OCI-LY1 (cell line): ENCODE data around the gene ITFG1.

Experiments
- H2AFZ ChIP-seq: fragments of 200-600 bp; sonication (generic), shearing (Covaris generic); 2 replicates; pipeline ENCODE4 v1.6.0; 2014; ENCODE audit warnings: antibody characterized with exemption, mild to moderate bottlenecking, low read length
- H3F3A ChIP-seq: fragments of 200-600 bp; sonication (generic), shearing (Covaris generic); 2 replicates; pipeline ENCODE4 v1.6.0; 2014; ENCODE audit warnings: mild to moderate bottlenecking, antibody characterized with exemption, low read length, moderate library complexity; ENCODE audit not compliant: insufficient read depth
- H3K27ac ChIP-seq: fragments of 200-600 bp; sonication (generic); 2 replicates; pipeline ENCODE4 v1.5.1; 2014; ENCODE audit warnings: low read length, mixed run types, mild to moderate bottlenecking, low read depth; ENCODE audit not compliant: poor library complexity, severe bottlenecking
- H3K27me3 ChIP-seq: fragments of 200-600 bp; sonication (generic); 2 replicates; pipeline ENCODE4 v1.6.0; 2014; ENCODE audit warnings: antibody characterized with exemption, mild to moderate bottlenecking, low read length, moderate library complexity; ENCODE audit not compliant: insufficient read depth
- H3K36me3 ChIP-seq: fragments of 200-600 bp; sonication (generic); 2 replicates; pipeline ENCODE4 v1.6.1; 2014; ENCODE audit warnings: mild to moderate bottlenecking, antibody characterized with exemption, low read length, moderate library complexity, mixed read lengths; ENCODE audit not compliant: insufficient read depth
- H3K4me1 ChIP-seq: fragments of 200-600 bp; sonication (generic); 2 replicates; pipeline ENCODE4 v1.5.1; 2014; ENCODE audit warnings: mild to moderate bottlenecking, low read length, moderate library complexity; ENCODE audit not compliant: insufficient read depth, severe bottlenecking
- H3K4me2 ChIP-seq: fragments of 200-600 bp; sonication (generic), shearing (Covaris generic); 2 replicates; pipeline ENCODE4 v1.6.1; 2014; ENCODE audit warnings: low read length
- H3K4me3 ChIP-seq: fragments of 200-600 bp; sonication (generic); 2 replicates; pipeline ENCODE4 v1.5.1; 2014; ENCODE audit warnings: low read length, low read depth, mild to moderate bottlenecking, mixed read lengths; ENCODE audit not compliant: poor library complexity, severe bottlenecking
- H3K79me2 ChIP-seq: fragments of 200-600 bp; shearing (Covaris generic); 2 replicates; pipeline ENCODE4 v1.6.1; 2016; ENCODE audit warnings: mixed run types, low read length, mixed read lengths; ENCODE audit not compliant: insufficient read depth
- H3K9ac ChIP-seq: fragments of 200-600 bp; sonication (generic), shearing (Covaris generic); 2 replicates; pipeline ENCODE4 v1.6.1; 2014; ENCODE audit warnings: mild to moderate bottlenecking, low read length, mixed read lengths
- H3K9me2 ChIP-seq: fragments of 200-600 bp; sonication (generic), shearing (Covaris generic); 2 replicates; pipeline ENCODE4 v1.6.1; 2014; ENCODE audit warnings: low read depth, mild to moderate bottlenecking, low read length, mixed read lengths
- H3K9me3 ChIP-seq: fragments of 200-600 bp; shearing (Covaris generic); 2 replicates; pipeline ENCODE4 v1.6.1; 2014; ENCODE audit warnings: low read length, mixed read lengths
- H4K20me1 ChIP-seq: fragments of 200-600 bp; sonication (generic), shearing (Covaris generic); 2 replicates; pipeline ENCODE4 v1.6.0; 2016; ENCODE audit warnings: mild to moderate bottlenecking, low read length; ENCODE audit not compliant: insufficient read depth
- CTCF ChIP-seq: fragments of 200-600 bp; sonication (generic), shearing (Covaris generic); IDR thresholded peaks from 2 replicates; pipeline ENCODE4 v1.5.1; 2017; ENCODE audit warnings: mild to moderate bottlenecking, antibody characterized with exemption, low read length, moderate library complexity, mixed read lengths
- EZH2 ChIP-seq: fragments of 200-600 bp; sonication (generic), shearing (Covaris generic); IDR thresholded peaks from 2 replicates; pipeline ENCODE4 v1.8.0; 2017; ENCODE audit warnings: borderline replicate concordance, mixed run types, mild to moderate bottlenecking, antibody characterized with exemption, low read length, moderate library complexity, mixed read lengths

The ITFG1 gene

GRCh38 chr16:47465919-47466630 lies 5.2 kb upstream of the ITFG1 start:
- TF ChIP-seq EZH2 (no peak), CTCF (no peak)
- peak overlapping the region; percentile 88 for H3K4me2 ChIP-seq

DNA sequence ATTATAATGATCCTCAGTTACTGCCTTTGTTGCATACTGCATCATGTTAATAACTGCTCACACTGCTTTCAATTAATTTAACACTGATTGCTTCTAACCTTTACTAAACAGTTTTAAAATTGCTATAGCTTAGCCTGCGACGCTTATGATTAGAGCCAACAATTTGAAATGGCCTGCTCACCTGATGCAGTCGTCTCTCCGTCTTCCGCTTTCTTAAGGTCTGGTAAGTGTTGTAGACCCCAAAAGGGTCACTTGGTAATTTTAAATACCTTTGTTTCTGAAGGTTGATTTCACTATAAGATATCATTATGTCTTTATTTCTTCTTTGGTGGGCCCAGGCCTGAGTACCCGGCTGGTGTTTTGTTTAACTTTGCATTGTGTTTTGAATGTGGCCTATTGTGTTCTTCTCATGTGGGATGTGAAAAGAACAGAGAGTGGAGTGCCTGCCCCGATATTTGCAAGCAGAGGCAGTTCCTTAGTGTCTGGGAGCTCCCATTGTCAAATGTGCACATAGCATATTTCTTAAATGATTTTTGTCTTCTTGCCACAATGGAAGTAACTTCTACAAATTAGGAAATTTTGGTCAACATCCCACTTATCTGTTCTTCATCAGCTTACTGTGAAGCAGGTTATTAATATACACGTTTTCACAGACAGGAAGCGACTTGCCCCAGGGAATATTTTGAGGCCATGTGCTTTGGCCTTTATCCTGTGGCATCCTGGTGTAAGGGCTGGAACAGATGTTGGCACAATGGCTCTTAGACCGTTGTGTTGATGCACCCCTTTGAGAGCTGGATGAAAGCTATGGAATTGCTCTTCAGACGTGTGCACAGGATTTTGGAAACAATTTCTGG lies 3.1 kb upstream of the ITFG1 start:
- Histone ChIP-seq H3K9me2 (no peaks in the 10 kb centered on the region), H3K4me2 (peak overlapping the region; percentile 88), H3K79me2 (peaks cover 50% of the 10 kb centered on the region), H3K27ac (peak overlapping the region; percentile 96), H3K4me3 (peak overlapping the region; percentile 73), H3K4me1 (peaks cover 67% of the 10 kb centered on the region), H4K20me1 (no peaks in the 10 kb centered on the region), H3K9me3 (no peaks in the 10 kb centered on the region), H3K9ac (peak overlapping the region; percentile 75), H3K36me3 (peaks cover 12% of the 10 kb centered on the region; the same call in 1 of the 2 replicates), H2AFZ (no peak overlapping the region), H3K27me3 (no peaks in the 10 kb centered on the region), H3F3A (peaks cover 6% of the 10 kb centered on the region; the same call in 1 of the 2 replicates)
- no peak for TF ChIP-seq CTCF
- TF ChIP-seq EZH2, result no peak

More at GRCh38 chr16:47465919-47466630, 5.2 kb upstream of the ITFG1 start:
- no peaks in the 10 kb centered on the region for H3K9me2 ChIP-seq
- H3K9me3 ChIP-seq, result no peaks in the 10 kb centered on the region
- H2AFZ ChIP-seq, result no peak overlapping the region
- peaks cover 52% of the 10 kb centered on the region for H3K4me1 ChIP-seq
- H3K9ac ChIP-seq, result no peak overlapping the region; the same call in 1 of the 2 replicates
- no peaks in the 10 kb centered on the region for H3K27me3 ChIP-seq
- no peaks in the 10 kb centered on the region for H4K20me1 ChIP-seq
- peaks cover 6% of the 10 kb centered on the region; the same call in 1 of the 2 replicates for H3F3A ChIP-seq
- H3K4me3 ChIP-seq, result peak overlapping the region; percentile 73
- H3K79me2 ChIP-seq, result peaks cover 33% of the 10 kb centered on the region
- peak overlapping the region; percentile 96 for H3K27ac ChIP-seq
- H3K36me3 ChIP-seq, result peaks cover 5% of the 10 kb centered on the region; the same call in 1 of the 2 replicates

DNA sequence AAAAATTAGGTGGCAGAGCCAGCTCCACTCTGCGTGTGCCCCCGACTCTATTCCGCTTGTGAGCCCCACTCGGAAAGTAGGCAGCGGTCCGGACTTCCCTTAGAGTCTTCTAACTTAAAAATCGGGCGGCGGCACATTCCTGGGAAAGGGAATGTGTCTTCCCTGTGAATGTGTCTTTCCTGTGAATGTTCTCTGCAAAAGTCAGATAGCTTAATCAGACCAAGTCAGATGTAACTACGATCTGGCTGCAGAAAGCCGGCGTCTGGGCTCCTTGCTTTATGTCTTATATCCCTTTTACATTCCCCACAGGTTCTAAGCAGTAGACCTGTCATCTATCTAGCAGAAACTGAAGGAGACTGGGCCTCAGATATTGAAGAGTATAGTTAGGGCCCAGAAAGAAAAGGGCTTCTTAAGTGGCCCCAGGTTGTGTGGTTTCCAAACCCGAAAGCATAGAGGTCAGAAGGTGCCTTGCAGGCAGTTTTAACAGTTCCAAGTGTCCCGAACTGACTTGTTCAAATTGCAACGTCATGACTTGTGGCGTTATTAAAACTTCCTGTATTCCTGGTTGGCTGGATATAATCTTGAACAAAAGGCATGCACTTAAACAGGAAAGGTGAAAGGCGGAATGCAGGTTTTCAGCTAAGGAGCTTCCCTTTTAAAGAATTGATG lies 869 bp upstream of the ITFG1 start:
- Histone ChIP-seq H4K20me1 (no peaks in the 10 kb centered on the region), H3K4me2 (peak overlapping the region; percentile 88), H2AFZ (no peak overlapping the region), H3K9me2 (no peaks in the 10 kb centered on the region), H3K4me1 (peaks cover 72% of the 10 kb centered on the region), H3K79me2 (peaks cover 69% of the 10 kb centered on the region), H3K27me3 (no peaks in the 10 kb centered on the region), H3K4me3 (peak overlapping the region; percentile 73), H3K27ac (peak overlapping the region; percentile 96), H3K9ac (peak overlapping the region; percentile 75), H3F3A (peaks cover 6% of the 10 kb centered on the region; the same call in 1 of the 2 replicates), H3K36me3 (peaks cover 31% of the 10 kb centered on the region; the same call in 1 of the 2 replicates), H3K9me3 (no peaks in the 10 kb centered on the region)
- no peak for TF ChIP-seq EZH2
- no peak for TF ChIP-seq CTCF
